H1 (cell line): Measurements from ENCODE around the gene F8. TPM values are rescaled to one million over a fixed set of nuclear protein-coding genes. Genes with fewer than 3 reads are reported as not detected.

Experiments
- EP300 ChIP-seq, 2 experiments: IDR thresholded peaks; 1 replicate in 1 of 2; 2 replicates in 1 of 2; pipeline ENCODE4 v1.6.1; 2011 to 2012; ENCODE audit warnings: low read depth in 2 of 2, low read length in 2 of 2, mild to moderate bottlenecking in 2 of 2, borderline replicate concordance in 1 of 2, inconsistent platforms in 1 of 2, moderate library complexity in 1 of 2
- polyA plus RNA-seq, 7 experiments: library from polyadenylated mRNA; depleted of rRNA in 3 of 7; stranded (reverse) in 5 of 7; unstranded in 2 of 7; fragments of >200 nt in 5 of 7; fragments of 200-250 nt in 2 of 7; gene quantifications; 1 replicate in 5 of 7; 2 replicates in 1 of 7; 4 replicates in 1 of 7; pipeline versions ENCODE4 v1.2.1 to v1.2.3, GENCODE V29; 2011 to 2013; ENCODE audit warnings: missing spikeins in 2 of 7, mixed read lengths in 2 of 7
- total RNA-seq: library from RNA; stranded (reverse); fragmentation: NEBNext Ultra II Directional; extraction: Animal tissue kit (Norgen Biotek cat#: 25700); gene quantifications from 2 replicates; pipeline ENCODE4 v1.2.1, GENCODE V29; 2021

The F8 gene
- total and polyA plus RNA-seq, 2 of the 8 experiments (the other 6 are each of a cell fraction or from before 2014, with no cell fraction given) = 1.1 to 2.6 TPM

GRCh38 chrX:154821523-154821922, 201.0 kb downstream of the F8 start (continued):
- no peak for TF ChIP-seq EP300 (IDR thresholded peaks at IDR 0.05; ENCODE audit: borderline replicate concordance in 1 of 2, low read depth in 2 of 2, low read length in 2 of 2)
